ENCODE data around the gene MND1. TPM values are rescaled to one million over a fixed set of nuclear protein-coding genes. Genes with fewer than 3 reads are reported as not detected.

MND1 gene
- total RNA-seq (not detected), polyA plus RNA-seq (not detected), total RNA-seq (0 to 0.08 (median 0) reads per million in 6 experiments)

- Mint-ChIP-seq H3K9me3 (no peaks in the 10 kb centered on the region), H3K4me1 (peaks cover 3 to 26% (median 7%) of the 10 kb centered on the region in 4 donors), H3K4me3 (peak within 1 kb of the TSS; percentile 87 to 98 (median 94)), H3K27me3 (peaks cover 0 to 6% (median 2%) of the 10 kb centered on the region in 5 donors), H3K27ac (peak within 1 kb of the TSS in 8 of 10 donors; percentile 22 to 84 (median 66)), H3K36me3 (no peaks in the 10 kb centered on the region)
- POLR2A ChIA-PET = interaction anchor here (1.1 to 2.2 kb wide), 3 partner anchors 122 to 191 kb away, joined by 3 to 8 read pairs (median 4); partner anchors contain the start of gene TMEM131L
- ATAC-seq (peak; percentile 90 to 92), DNase-seq (peak; percentile 79 to 94 (median 90))
Observed at GRCh38 chr4:153344131-153345011, at the start of gene MND1. Gene MND1 (plus strand): TSS chr4:153344688. CDS start chr4:153344738, 50 bp downstream.

- Mint-ChIP-seq H3K4me3 (no peak overlapping the region), H3K4me1 (peaks cover 0 to 2% (median 0%) of the 10 kb centered on the region in 4 donors)
Observed at GRCh38 chr4:153295131-153295755, 49.2 kb upstream of the MND1 start.

GRCh38 chr4:153296040-153296823, 48.3 kb upstream of the MND1 start:
- Mint-ChIP-seq H3K27ac (peak overlapping the region in 1 of 10 donors; percentile 2), H3K27me3 (peaks cover 0 to 2% (median 0%) of the 10 kb centered on the region in 5 donors), H3K4me3 (no peak overlapping the region), H3K4me1 (peaks cover 0 to 2% (median 0%) of the 10 kb centered on the region in 4 donors), H3K36me3 (peaks cover 11 to 17% (median 14%) of the 10 kb centered on the region in 3 donors), H3K9me3 (peaks cover 4 to 18% (median 14%) of the 10 kb centered on the region in 9 donors)
- POLR2A ChIA-PET = no interaction called here
- ATAC-seq (no peak), DNase-seq (no peak)

More at GRCh38 chr4:153295131-153295755, 49.2 kb upstream of the MND1 start:
- Mint-ChIP-seq H3K27me3 (peaks cover 0 to 2% (median 0%) of the 10 kb centered on the region in 5 donors), H3K27ac (no peak overlapping the region), H3K36me3 (peaks cover 8 to 12% (median 11%) of the 10 kb centered on the region in 3 donors), H3K9me3 (peaks cover 4 to 15% (median 11%) of the 10 kb centered on the region in 9 donors)
- no peak for ATAC-seq
- no peak for DNase-seq
- POLR2A ChIA-PET = no interaction called here

GRCh38 chr4:153297116-153297515, 47.4 kb upstream of the MND1 start:
- peaks cover 0 to 3% (median 2%) of the 10 kb centered on the region in 5 donors for H3K27me3 Mint-ChIP-seq

DNA sequence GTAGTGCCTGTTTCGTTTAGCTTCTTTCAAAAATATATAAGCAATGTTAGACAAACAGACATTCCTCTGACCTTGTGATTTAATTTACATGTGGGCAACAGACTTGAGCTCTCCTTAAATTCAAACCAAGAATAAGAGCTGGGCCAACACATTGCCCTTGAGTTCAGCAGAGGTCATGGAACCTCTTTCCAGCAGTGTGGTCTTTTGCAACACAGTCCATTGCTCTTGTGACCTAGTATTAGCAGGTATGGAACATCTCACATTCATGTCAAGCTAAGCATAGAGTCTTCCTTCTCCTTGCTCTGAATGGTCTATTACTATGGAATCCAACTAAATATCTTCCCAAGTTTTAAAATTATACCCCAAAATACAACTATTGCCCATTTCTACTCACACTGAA, 33.7 kb upstream of the MND1 start:
- Mint-ChIP-seq H3K36me3 (peaks cover 0 to 2% (median 2%) of the 10 kb centered on the region in 3 donors), H3K9me3 (peaks cover 0 to 3% (median 0%) of the 10 kb centered on the region in 9 donors), H3K27me3 (no peaks in the 10 kb centered on the region), H3K4me1 (peaks cover 0 to 3% (median 0%) of the 10 kb centered on the region in 4 donors), H3K27ac (no peak overlapping the region), H3K4me3 (no peak overlapping the region)
- POLR2A ChIA-PET = no interaction called here
- DNase-seq (no peak), ATAC-seq (no peak)

More at GRCh38 chr4:153297116-153297515, 47.4 kb upstream of the MND1 start:
- ATAC-seq (no peak), DNase-seq (no peak)
- peaks cover 0 to 2% (median 0%) of the 10 kb centered on the region in 4 donors for H3K4me1 Mint-ChIP-seq
- POLR2A ChIA-PET = no interaction called here
- peak overlapping the region in 1 of 10 donors; percentile 8 for H3K27ac Mint-ChIP-seq
- peaks cover 16 to 19% (median 19%) of the 10 kb centered on the region in 3 donors for H3K36me3 Mint-ChIP-seq
- peaks cover 4 to 23% (median 15%) of the 10 kb centered on the region in 9 donors for H3K9me3 Mint-ChIP-seq
- no peak overlapping the region for H3K4me3 Mint-ChIP-seq

GRCh38 chr4:153314915-153315314, 29.6 kb upstream of the MND1 start:
- Mint-ChIP-seq H3K9me3 (peaks cover 0 to 2% (median 0%) of the 10 kb centered on the region in 9 donors), H3K27ac (peak overlapping the region in 1 of 10 donors; percentile 24), H3K4me1 (no peaks in the 10 kb centered on the region), H3K36me3 (peaks cover 0 to 2% (median 2%) of the 10 kb centered on the region in 3 donors), H3K4me3 (no peak overlapping the region), H3K27me3 (no peaks in the 10 kb centered on the region)
- POLR2A ChIA-PET = no interaction called here
- ATAC-seq (no peak), DNase-seq (no peak)

- POLR2A ChIA-PET = no interaction called here
- Mint-ChIP-seq H3K4me3 (no peak overlapping the region), H3K27ac (no peak overlapping the region), H3K36me3 (no peaks in the 10 kb centered on the region), H3K4me1 (no peaks in the 10 kb centered on the region), H3K27me3 (peaks cover 0 to 4% (median 0%) of the 10 kb centered on the region in 5 donors), H3K9me3 (no peaks in the 10 kb centered on the region)
- DNase-seq (peak in 5 of 10 donors; percentile 4 to 40 (median 35)), ATAC-seq (no peak)
Observed at GRCh38 chr4:153318696-153319320, 25.7 kb upstream of the MND1 start.

- Mint-ChIP-seq H3K36me3 (no peaks in the 10 kb centered on the region), H3K4me3 (no peak overlapping the region), H3K27me3 (peaks cover 0 to 4% (median 0%) of the 10 kb centered on the region in 5 donors), H3K9me3 (no peaks in the 10 kb centered on the region), H3K27ac (no peak overlapping the region), H3K4me1 (peaks cover 0 to 4% (median 0%) of the 10 kb centered on the region in 4 donors)
- DNase-seq (no peak), ATAC-seq (no peak)
- POLR2A ChIA-PET = no interaction called here
Observed at GRCh38 chr4:153322791-153323190, 21.7 kb upstream of the MND1 start.

GRCh38 chr4:153324046-153324445, 20.4 kb upstream of the MND1 start:
- Mint-ChIP-seq H3K9me3 (no peaks in the 10 kb centered on the region), H3K4me3 (no peak overlapping the region), H3K36me3 (no peaks in the 10 kb centered on the region), H3K27ac (no peak overlapping the region), H3K4me1 (peaks cover 0 to 4% (median 0%) of the 10 kb centered on the region in 4 donors), H3K27me3 (peaks cover 0 to 4% (median 0%) of the 10 kb centered on the region in 5 donors)
- ATAC-seq = no peak
- POLR2A ChIA-PET = no interaction called here
- DNase-seq = no peak

DNA sequence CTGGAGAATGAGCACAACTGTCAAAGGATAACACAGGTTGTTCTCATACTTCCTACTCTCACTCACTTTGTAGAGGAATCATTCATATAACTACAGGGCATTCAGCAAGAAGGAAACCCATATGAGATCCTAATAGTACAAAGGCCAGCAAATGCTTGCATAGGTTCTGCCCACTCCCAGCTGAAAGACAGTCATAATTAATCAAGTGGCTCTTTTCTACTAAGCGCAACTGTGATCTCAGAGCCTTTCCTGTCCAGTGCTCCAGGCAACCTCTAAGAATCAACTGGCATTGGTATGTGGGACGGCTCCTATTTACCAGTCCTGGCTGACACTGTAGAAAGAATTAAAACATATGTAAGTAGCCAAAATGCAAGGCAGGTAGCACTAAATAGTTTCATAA, 18.9 kb upstream of the MND1 start:
- DNase-seq (no peak), ATAC-seq (no peak)
- Mint-ChIP-seq H3K4me1 (peaks cover 0 to 4% (median 0%) of the 10 kb centered on the region in 4 donors), H3K27ac (no peak overlapping the region), H3K27me3 (peaks cover 0 to 4% (median 0%) of the 10 kb centered on the region in 5 donors), H3K9me3 (no peaks in the 10 kb centered on the region), H3K4me3 (no peak overlapping the region), H3K36me3 (no peaks in the 10 kb centered on the region)
- POLR2A ChIA-PET = no interaction called here

DNA sequence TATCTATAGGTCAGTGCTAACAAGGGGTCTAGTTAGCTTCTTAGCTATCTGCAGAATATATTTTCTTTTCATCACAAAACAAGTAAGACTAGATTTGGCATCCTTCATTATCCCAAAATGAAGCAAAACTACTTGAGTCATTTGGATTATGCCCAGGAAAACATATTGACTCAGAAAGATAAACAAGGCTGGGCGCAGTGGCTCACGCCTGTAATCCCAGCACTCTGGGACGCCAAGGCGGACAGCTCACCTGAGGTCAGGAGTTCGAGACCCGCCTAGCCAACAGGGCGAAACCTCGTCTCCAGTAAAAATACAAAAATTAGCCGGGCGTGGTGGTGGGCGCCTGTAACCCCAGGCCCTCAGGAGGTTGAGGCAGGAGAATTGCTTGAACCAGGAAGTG, 18.0 kb upstream of the MND1 start:
- H3K9me3 Mint-ChIP-seq = no peaks in the 10 kb centered on the region
- no peak for ATAC-seq
- no peak overlapping the region for H3K27ac Mint-ChIP-seq
- no peaks in the 10 kb centered on the region for H3K27me3 Mint-ChIP-seq
- peaks cover 0 to 4% (median 0%) of the 10 kb centered on the region in 4 donors for H3K4me1 Mint-ChIP-seq
- H3K36me3 Mint-ChIP-seq = no peaks in the 10 kb centered on the region
- POLR2A ChIA-PET = no interaction called here
- no peak overlapping the region for H3K4me3 Mint-ChIP-seq
- no peak for DNase-seq

DNA sequence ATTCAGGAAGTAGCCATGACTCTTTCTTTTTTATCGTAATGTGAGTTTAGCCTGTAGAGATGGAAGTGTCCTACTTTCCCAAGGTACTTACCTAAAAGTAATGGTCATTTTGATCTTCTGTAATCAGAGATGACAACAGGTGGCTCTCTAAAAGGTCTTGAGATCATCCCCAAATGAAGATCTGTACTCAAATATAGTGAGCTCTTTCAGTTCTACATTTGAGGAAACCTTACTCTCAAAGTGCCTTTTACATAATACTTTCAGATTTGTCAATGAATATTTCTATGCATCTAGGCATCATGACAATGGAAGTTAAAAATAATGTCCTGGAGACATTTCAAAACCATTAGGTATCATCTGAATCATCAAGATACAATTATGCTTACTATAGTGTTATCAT, 17.2 kb upstream of the MND1 start:
- Mint-ChIP-seq H3K27ac (no peak overlapping the region), H3K36me3 (peaks cover 0 to under 1% (median 0%) of the 10 kb centered on the region in 3 donors)

More for the DNA sequence above, 17.2 kb upstream of the MND1 start:
- POLR2A ChIA-PET = no interaction called here
- Mint-ChIP-seq H3K27me3 (no peaks in the 10 kb centered on the region), H3K4me1 (peaks cover 0 to 4% (median 0%) of the 10 kb centered on the region in 4 donors), H3K4me3 (no peak overlapping the region), H3K9me3 (no peaks in the 10 kb centered on the region)
- no peak for ATAC-seq
- no peak for DNase-seq

All from naive thymus-derived CD8-positive, alpha-beta T cell (primary cell).